Measurements from ENCODE around the gene ROCK1. TPM values are rescaled to one million over a fixed set of nuclear protein-coding genes. Genes with fewer than 3 reads are reported as not detected.

ROCK1 gene
- total RNA-seq, 1 donor from 2014 or later, result 28.7 TPM

Other genes starting within 250 kb of the ROCK1 start
- gene GREB1L, start 130.4 kb upstream of the ROCK1 start, total RNA-seq, result 0.20 and 0.67 TPM in 2 replicates

Measured in pulmonary artery endothelial cell (primary cell).